Subcutaneous adipose tissue (tissue), 4 donors: ENCODE data around the gene SLCO4A1. TPM values are rescaled to one million over a fixed set of nuclear protein-coding genes. Genes with fewer than 3 reads are reported as not detected.

ENCODE experiments used
- total RNA-seq, 4 donors: library from RNA; depleted of rRNA; stranded (reverse); fragments of >200 nt; gene quantifications; one replicate each; pipeline ENCODE4 v1.1.0, GENCODE V29; 2016
- TF ChIP-seq, protein P1 (sequence below): fragments of 450-650 bp; IDR thresholded peaks from one replicate; pipeline ENCODE4 v1.5.1; 2016; ENCODE audit warnings: low read depth, mild to moderate bottlenecking, control low read depth, antibody characterized with exemption, moderate library complexity

Gene SLCO4A1
- total RNA-seq, 4 donors from 2014 or later, result 9.0 to 38.5 (median 28.3) TPM

DNA sequence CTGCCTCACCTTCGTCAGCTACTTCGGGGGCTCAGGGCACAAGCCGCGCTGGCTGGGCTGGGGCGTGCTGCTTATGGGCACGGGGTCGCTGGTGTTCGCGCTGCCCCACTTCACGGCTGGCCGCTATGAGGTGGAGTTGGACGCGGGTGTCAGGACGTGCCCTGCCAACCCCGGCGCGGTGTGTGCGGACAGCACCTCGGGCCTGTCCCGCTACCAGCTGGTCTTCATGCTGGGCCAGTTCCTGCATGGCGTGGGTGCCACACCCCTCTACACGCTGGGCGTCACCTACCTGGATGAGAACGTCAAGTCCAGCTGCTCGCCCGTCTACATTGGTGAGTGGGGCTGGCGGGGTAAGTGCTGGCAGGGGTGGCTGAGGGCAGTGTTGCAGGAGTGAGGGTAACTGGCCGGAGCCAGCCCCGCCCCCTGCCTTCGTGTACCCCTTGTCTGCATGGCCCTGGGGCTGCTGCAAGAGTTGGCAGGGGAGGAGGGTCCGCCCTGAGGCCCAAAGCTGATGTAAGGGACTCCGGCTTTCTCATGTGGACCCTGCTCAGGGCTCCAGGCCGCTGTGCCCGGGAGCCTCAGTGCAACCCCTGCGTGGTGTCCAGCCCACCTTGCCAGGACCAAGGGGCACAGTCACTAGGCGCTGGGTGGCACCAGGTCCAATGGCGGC is 14.8 kb downstream of the SLCO4A1 start:
- TF ChIP-seq, protein P1, sequence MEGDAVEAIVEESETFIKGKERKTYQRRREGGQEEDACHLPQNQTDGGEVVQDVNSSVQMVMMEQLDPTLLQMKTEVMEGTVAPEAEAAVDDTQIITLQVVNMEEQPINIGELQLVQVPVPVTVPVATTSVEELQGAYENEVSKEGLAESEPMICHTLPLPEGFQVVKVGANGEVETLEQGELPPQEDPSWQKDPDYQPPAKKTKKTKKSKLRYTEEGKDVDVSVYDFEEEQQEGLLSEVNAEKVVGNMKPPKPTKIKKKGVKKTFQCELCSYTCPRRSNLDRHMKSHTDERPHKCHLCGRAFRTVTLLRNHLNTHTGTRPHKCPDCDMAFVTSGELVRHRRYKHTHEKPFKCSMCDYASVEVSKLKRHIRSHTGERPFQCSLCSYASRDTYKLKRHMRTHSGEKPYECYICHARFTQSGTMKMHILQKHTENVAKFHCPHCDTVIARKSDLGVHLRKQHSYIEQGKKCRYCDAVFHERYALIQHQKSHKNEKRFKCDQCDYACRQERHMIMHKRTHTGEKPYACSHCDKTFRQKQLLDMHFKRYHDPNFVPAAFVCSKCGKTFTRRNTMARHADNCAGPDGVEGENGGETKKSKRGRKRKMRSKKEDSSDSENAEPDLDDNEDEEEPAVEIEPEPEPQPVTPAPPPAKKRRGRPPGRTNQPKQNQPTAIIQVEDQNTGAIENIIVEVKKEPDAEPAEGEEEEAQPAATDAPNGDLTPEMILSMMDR, result no peak

DNA sequence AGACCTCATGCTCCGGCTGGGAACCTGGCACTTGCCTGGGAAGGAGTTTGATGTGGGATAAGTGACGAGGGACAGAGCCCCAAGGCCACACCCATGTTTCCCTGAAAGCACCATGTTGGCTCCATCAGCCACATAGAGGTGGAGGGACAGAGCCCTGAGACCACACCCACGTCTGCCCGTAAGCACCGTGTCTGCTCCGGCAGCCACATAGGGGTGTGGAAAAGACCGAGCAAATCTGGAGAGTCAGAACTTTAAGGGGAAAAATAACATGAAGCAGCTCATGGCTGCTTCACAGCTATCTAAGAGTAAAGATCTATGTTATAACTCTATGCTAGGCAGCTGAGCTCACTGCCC is 15.3 kb downstream of the SLCO4A1 start:
- TF ChIP-seq, protein P1, result no peak

- TF ChIP-seq, protein P1, result no peak
Observed at GRCh38 chr20:62657956-62658355, 15.7 kb downstream of the SLCO4A1 start.

DNA sequence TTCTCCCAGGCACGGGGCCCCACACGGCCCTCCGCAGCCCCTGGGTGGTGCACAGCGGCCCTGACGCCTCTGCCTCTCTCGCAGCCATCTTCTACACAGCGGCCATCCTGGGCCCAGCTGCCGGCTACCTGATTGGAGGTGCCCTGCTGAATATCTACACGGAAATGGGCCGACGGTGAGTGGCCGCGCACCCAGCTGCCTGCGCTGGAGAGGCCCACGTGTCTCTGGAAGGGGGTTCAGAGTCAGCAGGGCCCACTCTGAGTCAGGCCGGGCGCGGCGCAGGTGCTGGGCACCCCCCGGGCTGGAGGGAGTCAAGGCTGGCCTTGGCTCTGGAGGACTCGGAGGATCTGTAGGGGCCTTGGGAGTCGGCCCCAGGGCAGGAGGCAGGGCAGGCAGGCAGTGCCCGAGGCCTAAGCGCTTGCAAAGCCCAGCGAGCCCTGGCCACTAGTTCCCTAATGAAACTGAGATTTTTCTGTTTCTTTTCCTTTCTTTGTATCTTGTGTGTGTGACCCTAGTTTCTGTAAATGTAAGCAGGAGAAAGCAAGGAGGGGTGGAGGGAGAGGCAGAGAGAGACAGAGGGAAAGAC is 16.4 kb downstream of the SLCO4A1 start:
- TF ChIP-seq, protein P1, result no peak

DNA sequence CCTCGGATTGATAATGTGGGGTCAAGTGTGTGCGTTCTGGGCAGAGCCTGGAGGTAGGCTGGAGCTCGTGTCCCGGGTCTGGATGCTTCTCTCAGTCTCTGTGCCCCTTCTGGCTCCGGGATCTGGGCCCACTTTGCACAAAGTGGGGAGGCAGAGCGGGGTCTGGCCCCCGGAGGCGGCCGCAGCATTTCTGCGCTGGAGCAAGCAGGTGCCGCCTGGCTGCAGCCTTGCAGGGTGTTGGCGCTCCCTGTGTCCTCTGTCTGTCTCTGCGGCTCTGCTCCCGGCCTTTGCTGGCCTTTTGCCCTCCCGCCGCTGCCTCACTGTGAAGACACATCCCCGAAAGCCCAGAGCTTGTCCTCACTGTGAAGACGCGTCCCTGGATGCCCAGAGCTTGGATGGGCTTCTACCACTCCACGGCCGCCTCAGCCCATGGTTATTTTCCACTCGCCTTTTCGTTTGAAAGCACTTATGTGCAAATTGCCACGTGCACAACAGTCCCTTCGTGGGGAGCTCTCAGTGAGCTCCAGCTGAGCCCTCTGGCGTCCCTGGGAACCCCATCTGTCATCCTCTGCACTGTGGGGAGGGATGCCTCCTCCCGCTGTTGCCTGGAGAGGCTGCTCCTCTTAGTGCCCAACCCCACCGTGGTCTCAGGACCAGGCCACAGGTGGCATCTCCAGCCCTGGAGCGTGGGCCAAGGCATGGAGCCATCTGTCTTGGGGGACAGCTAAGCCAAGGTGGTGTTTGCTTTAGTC is 17.4 kb downstream of the SLCO4A1 start:
- TF ChIP-seq, protein P1, result no peak

GRCh38 chr20:62660240-62660615 is 17.9 kb downstream of the SLCO4A1 start:
- TF ChIP-seq, protein P1, result no peak

DNA sequence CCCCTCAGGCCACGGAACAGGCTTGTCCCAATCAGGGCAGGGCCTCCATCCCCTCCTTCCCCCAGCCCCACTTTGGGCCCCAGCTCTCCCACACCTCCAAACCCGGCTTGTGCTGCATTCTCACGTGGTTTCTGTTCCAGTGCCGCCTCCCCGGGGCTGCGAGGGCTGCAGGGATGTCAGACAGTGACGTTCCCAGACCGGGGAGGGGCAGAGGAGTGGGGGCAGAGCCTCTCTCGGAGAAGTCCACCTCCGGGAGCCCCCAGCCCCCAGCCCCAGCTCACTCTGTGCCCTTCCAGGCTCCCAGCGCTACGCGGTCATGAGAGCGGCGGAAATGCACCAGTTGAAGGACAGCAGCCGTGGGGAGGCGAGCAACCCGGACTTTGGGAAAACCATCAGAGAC is 18.5 kb downstream of the SLCO4A1 start:
- TF ChIP-seq, protein P1, result no peak
